M059J (cell line): ENCODE results near the gene HMHB1. TPM values are rescaled to one million over a fixed set of nuclear protein-coding genes. Genes with fewer than 3 reads are reported as not detected.

Experiments used
- DNase-seq: peaks from one replicate; pipeline ENCODE4 v3.0.0-alpha.2; 2012; ENCODE audit warnings: low read depth
- total RNA-seq: library from RNA; depleted of rRNA; stranded (reverse); fragments of >200 nt; shearing (Covaris generic); gene quantifications from 2 replicates; pipeline ENCODE4 v1.2.3, GENCODE V29; 2014

The HMHB1 gene
- total RNA-seq, 1 experiment from 2014 or later, result not detected

DNA sequence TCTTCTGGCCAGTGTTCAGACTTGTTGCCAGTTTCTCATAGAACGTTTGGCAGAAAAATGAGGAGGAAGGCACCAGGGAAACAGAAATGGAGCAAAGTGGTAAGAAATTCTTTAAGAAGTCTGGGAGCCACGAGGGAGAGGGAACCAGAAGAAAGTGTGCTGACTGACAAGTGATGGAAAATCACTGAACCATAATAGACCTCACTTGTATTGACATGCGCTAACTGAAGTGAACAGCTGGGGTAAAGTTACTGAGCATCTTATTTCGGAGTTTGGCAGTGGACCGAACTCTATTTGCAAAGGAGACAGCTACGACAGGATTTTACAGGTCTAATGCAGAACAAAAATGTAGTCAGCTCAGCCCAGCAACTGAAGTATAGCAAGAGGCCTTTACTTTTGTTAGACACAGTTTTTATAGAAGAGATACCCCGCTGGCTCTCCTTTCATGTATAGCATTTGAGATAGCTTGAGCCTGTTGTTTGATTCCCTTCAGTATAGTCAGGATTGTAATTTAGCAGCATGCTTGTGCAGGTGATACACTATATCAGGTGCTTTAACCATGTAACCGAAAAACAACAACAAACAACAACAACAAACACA is 53.6 kb downstream of the HMHB1 start:
- DNase-seq, result no peak
